Trophoblast cell (in vitro differentiated cells and primary cell): ENCODE data around the gene GABRE. TPM values are rescaled to one million over a fixed set of nuclear protein-coding genes. Genes with fewer than 3 reads are reported as not detected.
A peak's percentile ranks its signal among the peaks of the same experiment; 100 is the strongest.

Experiments used
- DNase-seq, 2 donors: peaks; one replicate each; pipeline ENCODE4 v3.0.0-alpha.2; 2016
- H2AFZ ChIP-seq: 2 replicates; pipeline ENCODE4 v1.6.1; 2013; ENCODE audit warnings: low read length, moderate library complexity, mild to moderate bottlenecking; ENCODE audit not compliant: insufficient read depth, poor library complexity
- H2AK5ac ChIP-seq: 2 replicates; pipeline ENCODE4 v1.6.1; 2013; ENCODE audit warnings: mild to moderate bottlenecking, low read length
- H2BK120ac ChIP-seq: 2 replicates; pipeline ENCODE4 v1.6.1; 2013; ENCODE audit warnings: low read length, mild to moderate bottlenecking, moderate library complexity; ENCODE audit not compliant: insufficient read depth, poor library complexity
- H2BK12ac ChIP-seq: 2 replicates; pipeline ENCODE4 v1.6.1; 2013; ENCODE audit warnings: mild to moderate bottlenecking, low read length, moderate library complexity
- H2BK5ac ChIP-seq: 2 replicates; pipeline ENCODE4 v1.6.1; 2013; ENCODE audit warnings: low read length, low read depth, moderate library complexity, mild to moderate bottlenecking; ENCODE audit not compliant: poor library complexity
- H3K14ac ChIP-seq: 2 replicates; pipeline ENCODE4 v1.6.1; 2013; ENCODE audit warnings: mild to moderate bottlenecking, low read length
- H3K18ac ChIP-seq: 2 replicates; pipeline ENCODE4 v1.6.1; 2013; ENCODE audit warnings: mild to moderate bottlenecking, low read length
- H3K23ac ChIP-seq: 2 replicates; pipeline ENCODE4 v1.6.1; 2013; ENCODE audit warnings: low read length
- H3K27ac ChIP-seq: 2 replicates; pipeline ENCODE4 v1.5.1; 2013; ENCODE audit warnings: low read depth, mild to moderate bottlenecking, inconsistent platforms, low read length, moderate library complexity
- H3K27me3 ChIP-seq: 2 replicates; pipeline ENCODE4 v1.6.1; 2013; ENCODE audit warnings: inconsistent platforms, mild to moderate bottlenecking, low read length, moderate library complexity; ENCODE audit not compliant: insufficient read depth
- H3K36me3 ChIP-seq, 2 experiments: 1 replicate in 1 of 2; 2 replicates in 1 of 2; pipeline ENCODE4 v1.6.1; 2013; ENCODE audit warnings: low read length in 2 of 2, mild to moderate bottlenecking in 2 of 2, moderate library complexity in 1 of 2; ENCODE audit not compliant: insufficient read depth in 2 of 2, control insufficient read depth in 1 of 2
- H3K4ac ChIP-seq: 2 replicates; pipeline ENCODE4 v1.6.1; 2013; ENCODE audit warnings: low read depth, mild to moderate bottlenecking, low read length, moderate library complexity
- H3K4me1 ChIP-seq, 2 experiments: 1 replicate in 1 of 2; 2 replicates in 1 of 2; pipeline ENCODE4 v1.6.1; 2013; ENCODE audit warnings: low read length in 2 of 2, mild to moderate bottlenecking in 2 of 2, moderate library complexity in 1 of 2; ENCODE audit not compliant: insufficient read depth in 2 of 2, control insufficient read depth in 1 of 2
- H3K4me2 ChIP-seq: 2 replicates; pipeline ENCODE4 v1.6.1; 2013; ENCODE audit warnings: inconsistent platforms, mild to moderate bottlenecking, low read length, moderate library complexity
- H3K4me3 ChIP-seq: 2 replicates; pipeline ENCODE4 v1.5.1; 2013; ENCODE audit warnings: mild to moderate bottlenecking, low read depth, low read length, inconsistent platforms
- H3K79me1 ChIP-seq: one replicate; pipeline ENCODE4 v1.6.1; 2013; ENCODE audit warnings: low read length
- H3K79me2 ChIP-seq: 2 replicates; pipeline ENCODE4 v1.6.1; 2013; ENCODE audit warnings: low read length, mild to moderate bottlenecking; ENCODE audit not compliant: control insufficient read depth, insufficient read depth, poor library complexity
- H3K9ac ChIP-seq: 2 replicates; pipeline ENCODE4 v1.6.1; 2013; ENCODE audit warnings: mild to moderate bottlenecking, low read length
- H3K9me3 ChIP-seq: 2 replicates; pipeline ENCODE4 v1.6.1; 2013; ENCODE audit warnings: low read depth, mild to moderate bottlenecking, control low read depth, inconsistent platforms, low read length; ENCODE audit not compliant: insufficient read depth
- H4K12ac ChIP-seq: 2 replicates; pipeline ENCODE4 v1.6.1; 2013; ENCODE audit warnings: low read depth, mild to moderate bottlenecking, low read length, moderate library complexity
- H4K8ac ChIP-seq: 2 replicates; pipeline ENCODE4 v1.6.1; 2013; ENCODE audit warnings: low read depth, mild to moderate bottlenecking, low read length, moderate library complexity
- H4K91ac ChIP-seq: one replicate; pipeline ENCODE4 v1.6.1; 2013; ENCODE audit warnings: low read depth, mild to moderate bottlenecking, low read length, moderate library complexity
- WGBS: extraction: QIAGEN DNeasy Blood & Tissue Kit; methylation state at CpG from one replicate; pipeline ENCODE4 v1.1.7; 2013; ENCODE audit warnings: missing lambda C conversion rate; ENCODE audit not compliant: insufficient read length, insufficient coverage; ENCODE audit errors: extremely low coverage; 5-methylcytosine and 5-hydroxymethylcytosine counted together
- polyA plus RNA-seq: library from polyadenylated mRNA; stranded (reverse); fragments of 200-250 nt; gene quantifications from 2 replicates; pipeline ENCODE4 v1.2.3, GENCODE V29; 2013

GABRE gene, protein sequence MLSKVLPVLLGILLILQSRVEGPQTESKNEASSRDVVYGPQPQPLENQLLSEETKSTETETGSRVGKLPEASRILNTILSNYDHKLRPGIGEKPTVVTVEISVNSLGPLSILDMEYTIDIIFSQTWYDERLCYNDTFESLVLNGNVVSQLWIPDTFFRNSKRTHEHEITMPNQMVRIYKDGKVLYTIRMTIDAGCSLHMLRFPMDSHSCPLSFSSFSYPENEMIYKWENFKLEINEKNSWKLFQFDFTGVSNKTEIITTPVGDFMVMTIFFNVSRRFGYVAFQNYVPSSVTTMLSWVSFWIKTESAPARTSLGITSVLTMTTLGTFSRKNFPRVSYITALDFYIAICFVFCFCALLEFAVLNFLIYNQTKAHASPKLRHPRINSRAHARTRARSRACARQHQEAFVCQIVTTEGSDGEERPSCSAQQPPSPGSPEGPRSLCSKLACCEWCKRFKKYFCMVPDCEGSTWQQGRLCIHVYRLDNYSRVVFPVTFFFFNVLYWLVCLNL
- polyA plus RNA-seq, result 6.2 and 7.2 TPM in 2 replicates

DNA sequence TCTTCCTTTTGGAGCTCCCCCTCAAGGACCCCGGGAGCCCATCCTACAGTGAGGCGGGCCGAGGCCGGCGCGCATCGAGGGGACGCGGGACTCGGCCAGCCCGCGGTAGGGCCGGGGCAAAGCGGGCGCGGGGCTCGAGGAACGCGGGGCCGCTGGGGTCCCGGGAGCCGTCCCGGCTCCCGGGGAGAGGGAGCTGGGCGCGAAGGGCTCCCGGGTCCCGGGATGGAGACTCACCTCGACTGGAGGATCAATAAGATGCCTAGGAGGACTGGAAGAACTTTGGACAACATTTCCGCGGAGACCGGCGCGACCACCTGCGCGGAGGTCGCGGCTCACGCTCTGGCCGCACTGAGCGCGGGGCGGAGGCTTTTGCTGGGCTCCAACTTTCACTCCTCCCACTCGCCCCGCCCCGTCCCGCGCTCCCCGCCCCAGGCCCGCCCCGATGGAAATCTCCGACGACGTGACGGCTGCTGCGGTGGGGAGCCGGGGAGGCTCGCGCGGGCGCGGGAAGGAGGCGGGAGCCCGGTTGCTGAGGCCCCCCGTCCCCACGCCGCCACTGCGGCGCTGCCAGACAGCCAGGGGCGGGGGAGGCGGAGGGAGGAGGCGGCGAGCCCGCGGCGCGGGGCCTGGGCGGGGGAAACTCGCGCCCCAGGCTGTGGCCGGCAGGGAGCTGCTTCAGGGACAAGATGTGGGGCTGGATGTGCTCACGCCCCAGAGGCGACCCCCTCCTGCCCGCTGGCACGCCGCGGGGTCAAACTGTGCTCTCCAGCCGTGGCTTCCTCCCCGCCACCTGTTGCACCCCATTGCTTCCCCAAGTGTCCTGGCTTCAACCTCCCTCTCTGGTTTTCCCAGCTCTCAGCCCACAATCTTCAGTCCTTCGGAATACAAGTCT lies at the start of gene GABRE:
TSS of gene GABRE (minus strand) at position 341 of the 892 bp plus-strand sequence. CDS start at position 290, 51 bp downstream.
- peak within 1 kb of the TSS; percentile 73 for H3K4me2 ChIP-seq
- H4K12ac ChIP-seq, result peak within 1 kb of the TSS; percentile 24
- no peak within 1 kb of the TSS for H2BK5ac ChIP-seq
- H2AK5ac ChIP-seq, result no peak within 1 kb of the TSS
- no peak within 1 kb of the TSS for H2AFZ ChIP-seq
- no peaks in the 10 kb centered on the region for H3K27me3 ChIP-seq
- no peaks in the 10 kb centered on the region for H3K36me3 ChIP-seq
- no peak within 1 kb of the TSS for H3K23ac ChIP-seq
- no peak within 1 kb of the TSS for H2BK120ac ChIP-seq
- H3K4ac ChIP-seq, result peak within 1 kb of the TSS; percentile 62
- no CpG with 5 or more reads among the region's 90 CpGs for WGBS
- DNase-seq, result peak; percentile 17 to 46
- H3K14ac ChIP-seq, result peak within 1 kb of the TSS; percentile 37
- H3K4me3 ChIP-seq, result peak within 1 kb of the TSS; percentile 59
- no peaks in the 10 kb centered on the region for H3K9me3 ChIP-seq
- peaks cover 8% of the 10 kb centered on the region for H3K79me1 ChIP-seq
- H3K9ac ChIP-seq, result no peak within 1 kb of the TSS
- H4K8ac ChIP-seq, result peak within 1 kb of the TSS; percentile 38
- H2BK12ac ChIP-seq, result peak within 1 kb of the TSS; percentile 31
- no peaks in the 10 kb centered on the region for H3K79me2 ChIP-seq
- no peak within 1 kb of the TSS for H3K18ac ChIP-seq
- H4K91ac ChIP-seq, result peak within 1 kb of the TSS; percentile 62
- no peak within 1 kb of the TSS for H3K27ac ChIP-seq
- peaks cover 0 to 9% of the 10 kb centered on the region in 2 experiments for H3K4me1 ChIP-seq

DNA sequence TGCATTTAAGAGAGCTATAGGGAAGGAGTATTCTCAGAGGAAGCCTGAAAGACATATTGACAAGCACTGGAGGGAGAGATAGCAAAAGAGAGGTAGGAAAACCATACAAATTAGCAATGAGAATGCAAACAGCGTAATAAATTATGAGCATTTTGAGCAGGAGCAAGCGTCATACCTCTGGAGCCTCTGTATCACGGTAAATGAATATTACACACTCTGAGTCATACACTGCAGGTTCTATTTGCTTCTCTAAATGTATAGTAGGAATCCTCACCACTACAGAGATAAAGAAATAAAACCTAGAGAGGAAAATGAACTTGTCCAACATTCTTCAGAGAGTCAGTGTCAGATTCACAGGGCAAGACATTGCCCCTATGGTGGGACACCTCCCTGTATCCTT lies 46.4 kb upstream of the GABRE start:
- Histone ChIP-seq H2AK5ac (no peak overlapping the region), H3K79me1 (no peaks in the 10 kb centered on the region), H3K27me3 (no peaks in the 10 kb centered on the region), H3K14ac (no peak overlapping the region), H4K8ac (no peak overlapping the region), H2BK12ac (no peak overlapping the region), H2AFZ (no peak overlapping the region), H3K79me2 (no peaks in the 10 kb centered on the region), H3K18ac (no peak overlapping the region), H3K4me1 (no peaks in the 10 kb centered on the region), H4K12ac (no peak overlapping the region), H2BK5ac (no peak overlapping the region), H3K9me3 (no peaks in the 10 kb centered on the region), H3K4me2 (no peak overlapping the region), H3K27ac (no peak overlapping the region), H3K23ac (no peak overlapping the region), H3K9ac (no peak overlapping the region), H3K36me3 (no peaks in the 10 kb centered on the region), H3K4me3 (no peak overlapping the region), H3K4ac (no peak overlapping the region), H4K91ac (no peak overlapping the region), H2BK120ac (no peak overlapping the region)
- WGBS, result no CpG with 5 or more reads among the region's 3 CpGs
- no peak for DNase-seq

DNA sequence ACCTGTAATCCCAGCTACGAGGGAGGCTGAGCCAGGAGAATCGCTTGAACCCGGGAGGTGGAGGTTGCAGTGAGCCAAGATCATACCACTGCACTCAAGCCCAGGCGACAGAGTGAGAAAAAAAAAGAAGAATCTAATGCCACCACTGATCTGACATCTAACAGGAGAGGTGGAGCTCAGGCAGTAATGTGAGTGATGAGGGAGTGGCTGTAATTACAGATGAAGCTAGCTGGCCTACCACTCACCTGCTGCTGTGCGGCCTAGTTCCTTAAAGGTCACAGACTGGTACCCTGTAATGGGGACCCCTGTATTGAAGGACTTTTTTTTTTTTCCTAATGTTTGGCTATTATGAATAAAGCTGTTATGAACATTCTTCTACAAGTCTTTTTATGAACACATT lies 25.3 kb upstream of the GABRE start:
- H2AFZ ChIP-seq, result no peak overlapping the region
- H4K91ac ChIP-seq, result no peak overlapping the region
- no peak overlapping the region for H3K14ac ChIP-seq
- H3K4me2 ChIP-seq, result no peak overlapping the region
- H2BK12ac ChIP-seq, result no peak overlapping the region
- peaks cover 0 to 3% of the 10 kb centered on the region in 2 experiments for H3K4me1 ChIP-seq
- no peaks in the 10 kb centered on the region for H3K36me3 ChIP-seq
- no peaks in the 10 kb centered on the region for H3K9me3 ChIP-seq
- no peak overlapping the region for H3K18ac ChIP-seq
- no peaks in the 10 kb centered on the region for H3K79me1 ChIP-seq
- no peak overlapping the region for H2AK5ac ChIP-seq
- no peak overlapping the region for H2BK120ac ChIP-seq
- no peak overlapping the region for H4K8ac ChIP-seq
- DNase-seq, result no peak
- no peak overlapping the region for H3K27ac ChIP-seq
- H3K79me2 ChIP-seq, result no peaks in the 10 kb centered on the region
- no peak overlapping the region for H3K9ac ChIP-seq
- H4K12ac ChIP-seq, result no peak overlapping the region
- no peaks in the 10 kb centered on the region for H3K27me3 ChIP-seq
- no peak overlapping the region for H3K4me3 ChIP-seq
- H2BK5ac ChIP-seq, result no peak overlapping the region
- no peak overlapping the region for H3K4ac ChIP-seq
- H3K23ac ChIP-seq, result no peak overlapping the region
- no CpG with 5 or more reads among the region's 5 CpGs for WGBS

DNA sequence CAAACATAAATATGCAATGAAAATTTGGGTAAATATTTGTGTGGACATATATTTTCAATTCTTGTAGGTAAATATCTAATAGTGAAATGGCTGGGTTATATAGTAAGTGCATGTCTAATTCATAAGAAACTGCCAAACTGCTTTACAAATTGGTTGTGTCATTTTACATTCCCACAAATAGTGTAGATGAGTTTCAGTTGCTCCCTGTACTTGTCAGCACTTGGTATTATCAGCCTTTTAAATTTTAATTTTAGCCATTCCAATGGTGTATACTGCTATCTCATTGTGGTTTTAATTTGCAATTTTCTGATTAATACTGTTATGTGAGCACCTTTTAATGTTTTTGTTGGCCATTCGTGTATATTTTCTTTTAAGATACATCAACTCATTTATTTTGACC lies 23.1 kb upstream of the GABRE start:
- Histone ChIP-seq H3K27me3 (no peaks in the 10 kb centered on the region), H3K4me3 (no peak overlapping the region), H2BK5ac (no peak overlapping the region), H2AFZ (no peak overlapping the region), H3K79me1 (no peaks in the 10 kb centered on the region), H2BK12ac (no peak overlapping the region), H3K36me3 (no peaks in the 10 kb centered on the region), H3K79me2 (no peaks in the 10 kb centered on the region), H3K4ac (no peak overlapping the region), H3K14ac (no peak overlapping the region), H4K8ac (no peak overlapping the region), H3K4me2 (no peak overlapping the region), H2BK120ac (no peak overlapping the region), H3K4me1 (peaks cover 0 to 3% of the 10 kb centered on the region in 2 experiments), H4K91ac (no peak overlapping the region), H3K9me3 (no peaks in the 10 kb centered on the region), H4K12ac (no peak overlapping the region), H3K27ac (no peak overlapping the region), H2AK5ac (no peak overlapping the region), H3K9ac (no peak overlapping the region), H3K23ac (no peak overlapping the region), H3K18ac (no peak overlapping the region)
- no CpG with 5 or more reads among the region's 1 CpG for WGBS
- DNase-seq, result no peak
